K562 (cell line): ENCODE measurements around the gene HOXB6. TPM values are rescaled to one million over a fixed set of nuclear protein-coding genes. Genes with fewer than 3 reads are reported as not detected.

Experiments
- ATF2 ChIP-seq: sonication (generic); formaldehyde crosslinking; IDR thresholded peaks from 2 replicates; pipeline ENCODE4 v1.8.1; 2022; ENCODE audit warnings: missing genetic modification reagents
- CBX1 ChIP-seq: sonication (generic); IDR thresholded peaks from 2 replicates; pipeline ENCODE4 v1.6.1; 2016; ENCODE audit warnings: antibody characterized with exemption, low read depth, mild to moderate bottlenecking
- ETV1 ChIP-seq: fragments of 450-650 bp; conservative IDR thresholded peaks from 2 replicates; pipeline ENCODE4 v1.6.1; 2016; ENCODE audit warnings: missing genetic modification characterization, control low read depth, low read depth, missing compliant biosample characterization
- GTF2E2 ChIP-seq: fragments of 200-800 bp; sonication (Bioruptor generic); IDR thresholded peaks from 2 replicates; pipeline ENCODE4 v1.6.1; 2016; ENCODE audit warnings: missing genetic modification characterization, missing compliant biosample characterization
- HEY1 ChIP-seq: fragments of 250-450 bp; sonication (Bioruptor Pico); IDR thresholded peaks from 2 replicates; pipeline ENCODE4 v1.5.0; 2020; ENCODE audit warnings: mild to moderate bottlenecking, moderate library complexity, borderline replicate concordance
- KLF13 ChIP-seq: fragments of 450-650 bp; IDR thresholded peaks from 2 replicates; pipeline ENCODE4 v1.6.1; 2016; ENCODE audit warnings: missing genetic modification characterization, low read depth, mild to moderate bottlenecking, missing compliant biosample characterization, moderate library complexity, borderline replicate concordance
- NFRKB ChIP-seq: fragments of 450-650 bp; IDR thresholded peaks from 2 replicates; pipeline ENCODE4 v1.6.1; 2016; ENCODE audit warnings: low read depth
- RUNX1 ChIP-seq: sonication (generic); IDR thresholded peaks from 2 replicates; pipeline ENCODE4 v1.6.1; 2016; ENCODE audit warnings: antibody characterized with exemption, low read depth
- SPI1 ChIP-seq: IDR thresholded peaks from 2 replicates; pipeline ENCODE4 v1.6.1; 2011; ENCODE audit warnings: low read depth, low read length, control low read depth, borderline replicate concordance
- U2AF1 ChIP-seq: fragments of 200-400 bp; formaldehyde crosslinking; optimal IDR thresholded peaks from 2 replicates; pipeline ENCODE3; 2017; ENCODE audit warnings: mild to moderate bottlenecking, low read depth, low read length, moderate library complexity
- ZNF146 ChIP-seq: IDR thresholded peaks from one replicate; pipeline ENCODE4 v1.6.1; 2018; ENCODE audit warnings: missing compliant biosample characterization; ENCODE audit not compliant: unreplicated experiment
- ZNF197 ChIP-seq: fragments of 200-800 bp; sonication (Bioruptor generic); IDR thresholded peaks from 2 replicates; pipeline ENCODE4 v1.6.1; 2016; ENCODE audit warnings: low read depth, missing genetic modification characterization, missing compliant biosample characterization
- ZNF347 ChIP-seq: fragments of 450-650 bp; formaldehyde crosslinking; IDR thresholded peaks from 2 replicates; pipeline ENCODE4 v1.4.0; 2020; ENCODE audit warnings: low read depth, mild to moderate bottlenecking, moderate library complexity
- ZNF445 ChIP-seq: fragments of 250-450 bp; sonication (Bioruptor Pico); IDR thresholded peaks from 2 replicates; pipeline ENCODE4 v1.4.0; 2020; ENCODE audit warnings: low read depth, mild to moderate bottlenecking, moderate library complexity
- ZNF76 ChIP-seq: fragments of 250-450 bp; sonication (Bioruptor Pico); IDR thresholded peaks from 2 replicates; pipeline ENCODE4 v1.4.0; 2020; ENCODE audit warnings: mild to moderate bottlenecking, moderate library complexity, borderline replicate concordance
- ZNF766 ChIP-seq: fragments of 200-800 bp; sonication (Bioruptor generic); conservative IDR thresholded peaks from 2 replicates; pipeline ENCODE4 v1.6.1; 2016; ENCODE audit warnings: missing genetic modification characterization, missing compliant biosample characterization
- ZZZ3 ChIP-seq: fragments of 450-650 bp; IDR thresholded peaks from 2 replicates; pipeline ENCODE4 v1.6.1; 2016; ENCODE audit warnings: antibody characterized with exemption, mild to moderate bottlenecking, moderate library complexity
- polyA plus RNA-seq, 8 experiments: library from polyadenylated mRNA; depleted of rRNA in 4 of 8; stranded (reverse) in 5 of 8; unstranded in 3 of 8; fragments of >200 nt; fragmentation: Nextera tagmentation in 2 of 8; fragmentation: Illumina TruSeq in 1 of 8; extraction: Ambion mirVana in 2 of 8; extraction: Trizol in 1 of 8; gene quantifications; 2 replicates each; pipeline versions ENCODE4 v1.2.1 to v1.2.3, GENCODE V29; 2011 to 2014; ENCODE audit warnings: inconsistent platforms in 1 of 8, missing spikeins in 1 of 8
- total RNA-seq, 7 experiments: library from RNA; depleted of rRNA in 6 of 7; stranded (reverse); fragments of >200 nt in 6 of 7; fragmentation: Illumina TruSeq in 2 of 7; extraction: Trizol in 2 of 7; gene quantifications; 2 replicates each; pipeline versions ENCODE4 v1.2.1 to v1.2.3, GENCODE V29; 2011 to 2021; ENCODE audit warnings: low replicate concordance in 1 of 7
- TF ChIP-seq, protein P1 (sequence below): fragments of 450-650 bp; formaldehyde crosslinking; IDR thresholded peaks from 2 replicates; pipeline ENCODE4 v1.4.0; 2020; ENCODE audit warnings: mild to moderate bottlenecking
- TF ChIP-seq, protein P2 (sequence below), 3 experiments: fragments of 200-800 bp in 1 of 3; sonication (Bioruptor generic) in 1 of 3; sonication (generic) in 1 of 3; formaldehyde crosslinking in 1 of 3; IDR thresholded peaks; 2 replicates each; pipeline versions ENCODE4 v1.6.1 to v1.8.0; 2016 to 2022; ENCODE audit warnings: mild to moderate bottlenecking in 2 of 3, missing compliant biosample characterization in 2 of 3, missing genetic modification characterization in 2 of 3, missing genetic modification reagents in 1 of 3
- TF ChIP-seq, protein P3 (sequence below): sonication (generic); formaldehyde crosslinking; IDR thresholded peaks from 2 replicates; pipeline ENCODE4 v1.8.0; 2022; ENCODE audit warnings: mild to moderate bottlenecking, low read depth, missing genetic modification reagents
- TF ChIP-seq, protein P4 (sequence below): fragments of 450-650 bp; conservative IDR thresholded peaks from 2 replicates; pipeline ENCODE4 v1.6.1; 2016; ENCODE audit warnings: missing genetic modification characterization, low read depth, mild to moderate bottlenecking, missing compliant biosample characterization, moderate library complexity

HOXB6 gene
- total and polyA plus RNA-seq, 9 of the 15 experiments (the other 6 are each of a cell fraction or from before 2014, with no cell fraction given), result 1.2 to 14.8 (median 4.9) TPM

DNA sequence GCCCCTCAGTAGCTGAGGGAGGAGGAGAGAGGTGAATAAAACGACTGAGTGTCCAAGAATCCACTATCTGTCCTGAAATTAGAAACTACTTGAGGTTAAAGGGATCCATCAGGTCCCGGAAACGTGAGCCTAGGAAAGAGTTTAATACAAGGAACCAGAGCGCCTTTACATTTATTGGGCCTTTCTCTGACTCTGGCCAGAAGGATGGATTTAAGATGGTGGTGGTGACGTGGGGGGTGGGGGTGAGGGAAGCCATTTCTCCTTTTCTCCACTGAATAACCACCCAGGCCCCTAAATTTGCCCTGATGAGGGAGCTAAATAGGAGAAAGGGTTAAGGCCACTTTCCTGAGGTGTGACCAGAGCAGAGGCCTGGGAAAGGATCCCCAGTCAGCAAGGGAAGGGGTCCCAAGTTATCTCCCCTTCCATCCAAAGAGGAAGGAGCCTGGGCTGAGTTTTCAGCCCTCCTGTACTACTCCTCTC, 22.4 kb upstream of the HOXB6 start (continued):
- TF ChIP-seq ZNF445 (CRISPR knock-in tag) (0 out of 2 replicates have a peak, but pooled peaks have one; percentile 13), GTF2E2 (peak; percentile 19; the same call in 1 of the 2 replicates), ZNF76 (CRISPR knock-in tag) (no peak), ZNF197 (CRISPR knock-in tag) (0 out of 2 replicates have a peak, but pooled peaks have one; percentile 64), ETV1 (tag) (no peak), ZNF347 (CRISPR knock-in tag) (no peak), ZZZ3 (no peak), SPI1 (peak; percentile 27; the same call in 1 of the 2 replicates), CBX1 (no peak), HEY1 (CRISPR knock-in tag) (no peak), ZNF766 (CRISPR knock-in tag) (0 out of 2 replicates have a peak, but pooled peaks have one; percentile 1), RUNX1 (no peak), NFRKB (0 out of 2 replicates have a peak, but pooled peaks have one; percentile 18), ATF2 (no peak), ZNF146 (no peak), KLF13 (no peak), U2AF1 (no peak)
- TF ChIP-seq, protein P1, sequence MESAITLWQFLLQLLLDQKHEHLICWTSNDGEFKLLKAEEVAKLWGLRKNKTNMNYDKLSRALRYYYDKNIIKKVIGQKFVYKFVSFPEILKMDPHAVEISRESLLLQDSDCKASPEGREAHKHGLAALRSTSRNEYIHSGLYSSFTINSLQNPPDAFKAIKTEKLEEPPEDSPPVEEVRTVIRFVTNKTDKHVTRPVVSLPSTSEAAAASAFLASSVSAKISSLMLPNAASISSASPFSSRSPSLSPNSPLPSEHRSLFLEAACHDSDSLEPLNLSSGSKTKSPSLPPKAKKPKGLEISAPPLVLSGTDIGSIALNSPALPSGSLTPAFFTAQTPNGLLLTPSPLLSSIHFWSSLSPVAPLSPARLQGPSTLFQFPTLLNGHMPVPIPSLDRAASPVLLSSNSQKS (CRISPR knock-in tag), result no peak
- TF ChIP-seq, protein P2, sequence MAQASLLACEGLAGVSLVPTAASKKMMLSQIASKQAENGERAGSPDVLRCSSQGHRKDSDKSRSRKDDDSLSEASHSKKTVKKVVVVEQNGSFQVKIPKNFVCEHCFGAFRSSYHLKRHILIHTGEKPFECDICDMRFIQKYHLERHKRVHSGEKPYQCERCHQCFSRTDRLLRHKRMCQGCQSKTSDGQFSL (CRISPR knock-in tag; IDR thresholded peaks at IDR 0.05), result no peak
- TF ChIP-seq, protein P2 (tag; IDR thresholded peaks at IDR 0.05), result no peak; a peak in 1 of 4 replicates
- TF ChIP-seq, protein P3, sequence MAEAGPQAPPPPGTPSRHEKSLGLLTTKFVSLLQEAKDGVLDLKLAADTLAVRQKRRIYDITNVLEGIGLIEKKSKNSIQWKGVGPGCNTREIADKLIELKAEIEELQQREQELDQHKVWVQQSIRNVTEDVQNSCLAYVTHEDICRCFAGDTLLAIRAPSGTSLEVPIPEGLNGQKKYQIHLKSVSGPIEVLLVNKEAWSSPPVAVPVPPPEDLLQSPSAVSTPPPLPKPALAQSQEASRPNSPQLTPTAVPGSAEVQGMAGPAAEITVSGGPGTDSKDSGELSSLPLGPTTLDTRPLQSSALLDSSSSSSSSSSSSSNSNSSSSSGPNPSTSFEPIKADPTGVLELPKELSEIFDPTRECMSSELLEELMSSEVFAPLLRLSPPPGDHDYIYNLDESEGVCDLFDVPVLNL (CRISPR knock-in tag), result no peak
- TF ChIP-seq, protein P4, sequence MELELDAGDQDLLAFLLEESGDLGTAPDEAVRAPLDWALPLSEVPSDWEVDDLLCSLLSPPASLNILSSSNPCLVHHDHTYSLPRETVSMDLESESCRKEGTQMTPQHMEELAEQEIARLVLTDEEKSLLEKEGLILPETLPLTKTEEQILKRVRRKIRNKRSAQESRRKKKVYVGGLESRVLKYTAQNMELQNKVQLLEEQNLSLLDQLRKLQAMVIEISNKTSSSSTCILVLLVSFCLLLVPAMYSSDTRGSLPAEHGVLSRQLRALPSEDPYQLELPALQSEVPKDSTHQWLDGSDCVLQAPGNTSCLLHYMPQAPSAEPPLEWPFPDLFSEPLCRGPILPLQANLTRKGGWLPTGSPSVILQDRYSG (tag), result 0 out of 2 replicates have a peak, but pooled peaks have one; percentile 17
